Right renal pelvis (tissue), 4 donors: ENCODE measurements around the gene NCDN. TPM values are rescaled to one million over a fixed set of nuclear protein-coding genes. Genes with fewer than 3 reads are reported as not detected.

Experiments used
- DNase-seq, 4 donors: peaks; one replicate each; pipeline ENCODE4 v3.0.0-alpha.2; 2013; ENCODE audit warnings: low read depth in 4 of 4, low spot score in 3 of 4, missing footprints in 1 of 4
- polyA plus RNA-seq, 4 donors: library from polyadenylated mRNA; unstranded; fragments of 120-200 nt; gene quantifications; one replicate each; pipeline ENCODE4 v1.2.1, GENCODE V29; 2013; ENCODE audit not compliant: insufficient read length in 4 of 4

Gene NCDN
- polyA plus RNA-seq = 10 to 100 TPM; 15.7 to 21.6 (median 17.5) TPM

GRCh38 chr1:35557611-35558373 is at the start of gene NCDN:
Gene NCDN (plus strand): TSS chr1:35557799. CDS start chr1:35558191, 392 bp downstream.
- peak in 3 of 4 donors; percentile 92 to 96 (median 95) for DNase-seq

GRCh38 chr1:35507947-35508346 is 49.7 kb upstream of the NCDN start:
- DNase-seq = no peak

DNA sequence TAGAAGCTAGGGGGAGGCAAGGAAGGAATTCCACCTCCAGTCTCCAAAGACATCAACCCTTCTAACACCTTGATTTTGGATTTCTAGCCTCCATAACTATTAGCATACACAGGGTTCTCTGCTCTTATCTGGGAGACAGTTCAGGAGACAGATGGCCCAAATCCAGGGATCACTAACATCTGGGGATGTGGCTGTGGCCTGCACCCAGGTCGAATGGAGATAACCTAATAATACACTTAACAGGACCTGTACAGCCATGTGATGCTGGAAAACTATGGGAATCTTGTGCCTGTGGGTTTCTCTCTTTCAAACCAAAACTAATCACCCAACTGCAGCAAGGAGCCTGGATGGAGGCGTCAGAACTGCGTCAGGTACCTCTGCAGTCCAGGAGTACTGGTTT is 48.0 kb upstream of the NCDN start:
- no peak for DNase-seq

DNA sequence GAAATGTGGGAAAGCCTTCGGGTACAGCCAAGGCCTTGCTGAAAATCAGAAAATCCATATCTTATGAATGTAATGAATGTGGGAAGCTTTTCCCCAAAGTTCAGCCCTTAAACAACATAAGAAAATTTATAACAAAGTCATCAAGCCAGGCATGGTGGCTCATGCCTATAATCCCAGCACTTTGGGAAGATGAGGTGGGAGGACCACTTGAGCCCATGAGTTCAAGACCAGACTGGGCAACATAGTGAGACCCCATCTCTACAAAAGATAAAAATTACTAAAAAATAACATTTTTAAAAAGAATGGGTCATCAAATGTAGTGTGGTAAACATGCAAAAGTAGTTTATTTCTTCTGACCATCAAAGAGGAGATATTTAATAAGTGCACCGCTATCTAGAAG is 46.3 kb upstream of the NCDN start:
- DNase-seq = no peak

DNA sequence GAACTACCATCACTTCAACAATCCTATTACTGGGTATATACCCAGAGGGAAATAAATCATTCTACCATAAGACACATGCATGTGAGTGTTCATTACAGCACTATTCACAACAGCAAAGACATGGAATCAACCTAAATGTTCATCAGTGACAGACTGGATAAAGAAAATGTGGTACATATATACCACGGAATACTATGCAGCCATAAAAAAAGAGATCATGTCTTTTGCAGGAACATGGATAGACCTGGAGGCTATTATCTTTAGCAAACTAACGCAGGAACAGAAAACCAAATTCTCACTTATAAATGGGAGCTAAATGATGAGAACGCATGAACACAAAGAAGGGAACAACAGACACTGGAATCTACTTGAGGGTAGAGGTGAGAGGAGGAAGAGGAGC is 39.4 kb upstream of the NCDN start:
- no peak for DNase-seq

DNA sequence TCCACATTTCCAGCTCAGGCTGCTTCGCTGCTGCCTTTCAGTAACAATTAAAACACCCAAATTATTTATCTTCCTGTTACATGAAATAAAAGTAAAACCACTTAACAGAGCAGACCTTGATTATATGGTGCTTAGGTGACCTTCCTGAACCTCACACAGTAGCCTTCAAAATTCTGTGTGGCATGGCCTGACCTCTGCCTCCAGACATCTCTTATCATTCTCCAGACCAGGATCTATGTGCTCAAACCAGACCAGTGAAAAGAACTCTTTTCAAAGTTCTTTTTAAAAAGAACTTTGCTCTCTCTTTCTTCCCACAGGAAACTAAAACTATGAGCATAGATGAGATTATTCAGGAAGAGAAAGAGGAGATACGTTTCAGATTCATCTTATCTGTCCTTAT is 38.2 kb upstream of the NCDN start:
- DNase-seq = no peak

GRCh38 chr1:35524106-35524505 is 33.5 kb upstream of the NCDN start:
- DNase-seq = peak in 1 of 4 donors; percentile 12

DNA sequence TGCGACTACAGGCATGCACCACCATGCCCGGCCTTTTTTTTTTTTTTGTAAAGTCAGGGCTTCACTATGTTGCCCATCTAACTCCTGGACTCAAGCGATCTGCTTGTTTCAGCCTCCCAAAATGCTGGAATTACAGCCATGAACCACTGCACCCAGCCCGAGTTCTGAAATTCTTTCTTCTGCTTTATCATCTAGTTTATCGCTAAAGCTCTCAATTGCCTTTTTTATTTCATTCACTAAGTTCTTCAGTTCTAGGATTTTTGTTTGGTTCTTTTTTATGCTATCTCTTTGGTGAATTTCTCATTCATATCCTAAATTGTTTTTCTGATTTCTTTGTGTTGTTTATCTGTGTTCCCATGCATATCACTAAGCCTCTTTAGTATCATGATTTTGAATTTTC is 27.4 kb upstream of the NCDN start:
- DNase-seq = no peak

DNA sequence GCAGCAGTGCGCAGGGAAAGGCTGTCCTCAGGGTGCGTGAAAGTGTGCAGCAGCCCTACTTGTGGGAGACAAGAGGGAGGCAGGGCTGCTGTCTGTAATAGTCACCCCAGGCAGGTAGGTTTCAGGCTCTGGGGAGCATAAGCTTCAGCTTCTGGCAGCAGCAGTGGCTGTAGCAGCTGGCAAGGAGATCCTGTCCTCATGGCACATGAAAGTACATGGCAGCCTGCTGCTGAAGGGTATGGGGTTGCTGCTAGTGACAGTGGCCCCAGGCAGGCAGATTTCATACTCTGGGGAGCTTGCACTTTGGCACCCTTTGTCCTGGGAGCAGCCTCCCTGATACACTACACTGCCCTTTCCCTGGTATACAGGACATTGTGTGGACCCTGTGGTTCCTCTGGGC is 26.7 kb upstream of the NCDN start:
- no peak for DNase-seq

DNA sequence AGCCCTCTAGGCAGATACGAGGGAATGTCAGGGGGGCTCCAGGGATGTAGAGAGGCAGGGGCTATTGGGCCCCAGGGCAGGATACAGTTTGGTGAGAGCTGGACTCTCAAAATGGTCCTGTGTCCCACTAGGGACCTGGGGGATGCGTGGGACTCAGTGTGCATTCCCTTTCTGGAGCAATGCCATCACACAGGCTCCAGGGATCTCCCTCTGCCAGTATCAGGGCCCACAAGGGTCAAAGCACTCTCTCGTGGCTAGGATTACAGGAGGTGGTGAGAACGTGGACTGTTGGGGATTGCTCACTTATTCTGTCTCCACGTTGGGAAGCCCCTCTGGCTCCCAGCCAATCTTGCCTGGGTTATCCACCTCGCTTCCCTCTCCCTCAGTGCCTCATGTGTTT is 26.2 kb upstream of the NCDN start:
- DNase-seq = no peak

- no peak for DNase-seq
These were observed 24.9 kb upstream of the NCDN start for GRCh38 chr1:35532497-35533223.

DNA sequence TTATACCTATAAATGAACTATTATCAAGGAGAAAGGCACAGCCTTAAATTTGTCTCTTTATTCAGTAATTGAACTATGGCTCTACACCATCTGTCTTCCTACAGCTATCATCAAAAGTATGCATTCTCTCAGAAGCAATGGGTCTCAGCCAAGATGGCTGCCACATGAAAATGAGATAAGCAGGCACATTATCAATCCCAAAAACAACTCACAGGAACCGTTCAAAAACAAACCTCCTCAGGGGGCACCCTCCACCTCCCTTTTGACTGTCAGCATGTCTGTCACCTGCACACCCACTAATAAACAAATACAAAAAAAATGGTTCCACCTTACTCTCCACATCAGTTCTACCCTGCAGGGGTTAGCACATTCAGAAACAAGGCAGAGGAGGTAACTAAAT is 24.0 kb upstream of the NCDN start:
- no peak for DNase-seq

- no peak for DNase-seq
These were observed 22.4 kb upstream of the NCDN start for GRCh38 chr1:35535243-35535642.

- DNase-seq = no peak
These were observed 20.9 kb upstream of the NCDN start for GRCh38 chr1:35536556-35537162.

DNA sequence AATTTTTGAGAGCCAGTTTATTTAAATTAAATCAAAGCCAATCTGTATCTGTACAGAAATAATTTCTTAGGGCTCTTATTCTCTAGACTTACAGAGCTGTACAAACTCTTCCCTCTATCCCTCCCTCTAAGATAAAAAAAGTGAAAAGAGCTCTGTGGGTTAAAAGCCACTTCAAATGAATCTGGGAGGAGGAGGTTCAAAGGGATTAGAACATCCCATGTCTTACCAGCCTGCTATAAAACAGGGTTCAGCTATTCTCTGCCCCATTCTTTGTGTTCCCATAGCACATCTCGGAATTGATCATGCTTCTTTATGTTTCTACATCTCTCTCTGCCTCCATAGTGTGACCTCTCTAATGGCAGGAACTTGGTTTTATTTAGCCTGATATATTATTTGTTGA is 19.8 kb upstream of the NCDN start:
- no peak for DNase-seq

DNA sequence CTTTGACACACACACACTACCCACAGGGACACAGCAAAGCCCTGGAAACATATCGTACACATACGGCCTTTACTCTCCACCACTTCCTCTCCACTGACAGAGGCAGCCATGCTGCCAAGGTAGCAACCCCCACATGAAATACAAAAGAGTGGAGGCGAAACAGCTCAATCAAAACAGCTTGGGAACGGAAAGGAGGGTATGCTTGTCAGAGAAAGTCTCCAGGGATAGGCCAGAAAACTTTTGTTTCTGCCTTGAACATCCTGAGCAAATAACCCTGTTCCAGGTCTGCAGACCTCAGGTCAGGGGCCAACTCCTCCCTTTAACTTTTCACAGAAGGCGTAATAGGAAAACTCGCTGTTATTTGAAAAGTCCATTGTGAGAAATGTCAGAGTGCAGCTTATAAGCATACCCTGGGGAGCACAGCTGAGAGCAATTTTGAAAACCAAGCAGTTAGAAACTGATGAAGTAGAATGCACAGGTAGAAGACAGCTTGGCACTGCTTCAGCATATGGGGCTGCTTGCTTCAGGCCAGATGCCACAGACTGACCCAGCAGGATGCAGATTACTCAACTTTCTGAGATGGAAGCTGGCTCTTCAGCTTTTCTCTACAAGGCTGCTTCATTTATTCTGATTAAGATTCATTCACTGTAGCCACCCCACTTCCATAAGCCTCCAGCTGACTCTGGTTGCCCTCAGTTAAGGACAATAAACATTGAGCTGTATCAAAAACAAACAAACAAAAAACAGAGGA is 18.4 kb upstream of the NCDN start:
- DNase-seq = no peak

DNA sequence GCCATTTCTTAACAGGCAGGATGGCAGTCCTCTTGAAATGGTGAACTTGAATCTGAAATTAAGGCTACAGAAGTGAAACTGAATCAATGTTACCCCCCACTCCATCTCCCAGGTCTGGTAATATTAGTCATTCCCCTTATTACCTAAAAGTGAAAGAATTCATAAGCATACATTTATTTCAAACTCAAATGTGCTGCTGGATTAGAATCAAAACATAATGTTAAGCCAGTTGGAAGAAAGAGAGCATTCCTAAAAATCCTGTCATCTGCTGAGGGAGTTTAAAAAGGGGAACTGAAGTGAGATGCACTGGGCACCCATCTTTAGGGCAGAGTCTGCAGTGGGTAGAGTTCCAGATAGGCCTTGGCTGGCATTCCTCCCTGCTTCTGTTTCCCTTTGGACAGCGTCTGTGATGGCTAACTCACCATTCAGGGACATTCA is 17.8 kb upstream of the NCDN start:
- DNase-seq = no peak

DNA sequence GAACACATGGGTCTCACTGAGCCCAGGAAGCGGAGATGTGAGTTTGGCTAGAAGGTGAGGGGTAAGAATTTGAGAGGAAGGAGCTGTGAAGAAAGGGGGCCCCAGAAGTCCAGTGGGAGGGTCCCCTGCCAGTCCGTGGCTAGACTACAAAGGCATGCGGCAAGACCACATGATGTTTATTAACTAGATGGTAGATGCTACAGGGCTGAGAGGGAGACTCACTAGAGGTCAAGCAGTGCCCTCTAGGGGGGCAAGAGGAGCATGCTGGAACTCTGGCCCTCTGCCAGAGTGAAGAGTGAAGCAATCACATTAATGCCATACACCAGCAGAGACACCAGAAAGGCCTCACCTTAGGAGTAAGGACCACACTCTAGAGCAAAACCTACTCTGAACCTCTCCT is 12.6 kb upstream of the NCDN start:
- no peak for DNase-seq

- DNase-seq = no peak
These were observed 11.0 kb upstream of the NCDN start for GRCh38 chr1:35546614-35547013.

GRCh38 chr1:35553851-35554250 is 3.7 kb upstream of the NCDN start:
- DNase-seq = no peak
